Brain microvascular endothelial cell (primary cell): ENCODE data around the gene SRPK3.
"Not testable (repeated sequence)": the region's sequence is repeated elsewhere in the genome, so short reads cannot be mapped to it uniquely, and the experiment has no call there.

ENCODE experiments used
- DNase-seq: peaks from one replicate; pipeline ENCODE4 v3.0.0-alpha.2; 2020
- H3K27ac ChIP-seq: fragments of 250-450 bp; sonication (Bioruptor Pico); 2 replicates; pipeline ENCODE4 v1.5.1; 2020; ENCODE audit warnings: mild to moderate bottlenecking, moderate library complexity
- H3K27me3 ChIP-seq: fragments of 250-450 bp; sonication (Bioruptor Pico); replicated peaks from 2 replicates; pipeline ENCODE4 v1.5.1; 2020; ENCODE audit warnings: mild to moderate bottlenecking
- H3K36me3 ChIP-seq: fragments of 250-450 bp; sonication (Bioruptor Pico); replicated peaks from 2 replicates; pipeline ENCODE4 v1.5.1; 2020; ENCODE audit warnings: mild to moderate bottlenecking
- H3K4me3 ChIP-seq: 2 replicates; pipeline ENCODE4 v1.5.1; 2011; ENCODE audit warnings: low read depth, mild to moderate bottlenecking, control low read depth, low read length, moderate library complexity
- CTCF ChIP-seq: IDR thresholded peaks from 2 replicates; pipeline ENCODE4 v1.5.1; 2011; ENCODE audit warnings: low read depth, mild to moderate bottlenecking, moderate library complexity, low read length, control low read depth, inconsistent platforms; ENCODE audit errors: missing control alignments
- in situ Hi-C: cut with HindIII; loops from 2 replicates; pipeline ENCODE4 v1.10.0; 2017; ENCODE audit warnings: low sequenced_read_pairs, low pct_ligation_motif_present

Gene SRPK3

DNA sequence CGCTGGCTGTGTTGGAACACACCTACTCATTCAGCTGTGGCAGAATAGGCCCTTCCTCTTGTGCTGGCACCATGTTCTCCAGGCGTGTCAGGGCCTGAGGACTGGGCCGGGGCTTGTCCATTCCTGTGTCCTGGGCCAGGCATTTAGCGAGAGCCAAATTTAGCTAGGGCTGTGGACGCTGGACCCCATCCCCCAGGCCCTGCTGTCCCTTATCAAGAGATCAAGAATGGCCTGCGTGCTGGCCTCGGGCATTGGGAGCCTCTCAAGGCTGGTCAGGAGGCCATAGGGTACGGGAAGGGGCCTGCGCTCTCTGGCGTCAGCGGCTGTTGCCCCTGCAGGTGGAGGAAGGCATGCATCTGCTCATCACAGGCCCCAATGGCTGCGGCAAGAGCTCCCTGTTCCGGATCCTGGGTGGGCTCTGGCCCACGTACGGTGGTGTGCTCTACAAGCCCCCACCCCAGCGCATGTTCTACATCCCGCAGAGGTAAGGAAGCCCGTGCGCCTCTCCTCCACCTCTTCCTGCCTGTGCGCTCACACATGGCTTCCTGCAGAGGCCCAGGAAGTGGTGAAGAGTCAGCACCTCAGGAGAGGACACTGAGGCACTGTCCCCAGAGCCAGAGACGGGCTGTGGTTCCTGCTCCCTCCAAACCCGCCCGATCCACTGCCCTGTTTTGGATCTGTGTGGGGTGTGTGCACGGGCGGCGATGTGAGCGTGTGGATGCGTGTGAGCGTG, 40.9 kb upstream of the SRPK3 start:
- in situ Hi-C loops: no loop called here
- Histone ChIP-seq H3K4me3 (no peak overlapping the region), H3K27ac (no peak overlapping the region), H3K27me3 (no peaks in the 10 kb centered on the region), H3K36me3 (no peaks in the 10 kb centered on the region)
- TF ChIP-seq CTCF: no peak
- no peak for DNase-seq

DNA sequence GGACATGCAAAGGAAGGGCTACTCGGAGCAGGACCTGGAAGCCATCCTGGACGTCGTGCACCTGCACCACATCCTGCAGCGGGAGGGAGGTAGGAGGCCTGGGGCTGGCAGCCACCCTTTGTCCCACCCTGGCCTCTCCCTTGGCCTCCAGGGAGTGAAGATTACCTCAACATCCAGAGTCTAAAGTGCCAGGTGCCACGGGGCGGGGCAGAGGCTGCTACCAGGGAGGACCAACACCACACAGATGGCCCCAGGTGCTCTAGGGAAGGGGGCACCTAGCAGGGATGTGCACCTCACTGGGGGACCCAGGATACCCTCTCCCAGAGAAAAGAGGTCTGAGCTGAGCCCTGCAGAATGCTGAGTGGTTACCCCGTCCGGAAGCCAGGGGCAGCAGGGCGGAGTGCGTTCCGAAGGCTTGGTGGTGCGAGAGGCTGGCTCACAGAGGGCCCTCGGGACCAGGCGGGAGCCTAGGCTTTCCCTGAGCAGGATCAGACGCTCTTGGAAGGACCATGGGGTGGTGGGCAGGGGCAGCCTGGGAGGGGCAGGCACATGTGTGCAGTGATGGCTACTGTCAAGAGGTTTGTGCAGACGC, 40.1 kb upstream of the SRPK3 start:
- H3K27ac ChIP-seq: no peak overlapping the region
- no peak for TF ChIP-seq CTCF
- H3K36me3 ChIP-seq: no peaks in the 10 kb centered on the region
- in situ Hi-C loops: no loop called here
- no peak overlapping the region for H3K4me3 ChIP-seq
- DNase-seq: no peak
- H3K27me3 ChIP-seq: no peaks in the 10 kb centered on the region

DNA sequence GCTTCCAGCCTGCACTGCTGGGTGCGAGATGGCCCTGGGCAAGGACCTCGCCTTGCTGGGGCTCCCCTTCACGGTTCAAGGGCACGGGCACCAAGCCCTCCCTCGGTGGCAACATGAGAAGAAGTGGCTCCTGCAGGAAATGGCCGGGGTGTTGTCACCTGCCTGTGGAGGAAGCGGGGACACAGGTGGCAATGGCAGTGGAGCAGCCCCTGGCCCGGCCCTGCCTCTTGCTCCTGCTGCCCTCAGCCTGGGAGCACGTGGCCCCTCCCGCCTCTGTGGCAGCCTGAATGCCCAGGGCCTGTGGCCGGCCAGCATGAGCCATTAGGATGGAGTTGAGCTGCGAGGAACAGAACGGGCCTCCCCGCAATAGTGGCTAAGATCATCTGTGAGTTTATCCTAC, 39.4 kb upstream of the SRPK3 start:
- Histone ChIP-seq H3K4me3 (no peak overlapping the region), H3K27me3 (no peaks in the 10 kb centered on the region), H3K27ac (no peak overlapping the region), H3K36me3 (no peaks in the 10 kb centered on the region)
- TF ChIP-seq CTCF: no peak
- no peak for DNase-seq
- in situ Hi-C loops: no loop called here

DNA sequence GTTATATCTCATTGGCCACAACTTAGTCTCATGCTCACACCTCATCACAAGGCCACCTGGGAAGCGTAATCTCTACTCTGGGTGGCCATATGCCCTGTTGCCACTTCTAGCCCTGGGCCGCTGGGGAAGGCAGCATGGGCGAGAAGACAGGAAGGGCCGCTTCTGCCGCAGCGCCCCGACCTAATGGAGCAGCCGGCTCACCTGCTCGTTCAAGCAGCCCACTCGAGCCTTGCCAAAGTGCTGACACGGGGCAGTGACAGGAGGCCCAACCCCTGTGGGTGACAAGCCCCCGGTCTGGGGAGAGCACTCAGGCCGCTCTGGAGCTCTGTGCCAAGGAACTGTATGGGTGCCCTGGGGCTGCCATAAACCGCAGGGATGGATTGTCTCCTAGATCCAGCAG, 38.7 kb upstream of the SRPK3 start:
- in situ Hi-C loops, H3K4me3 ChIP-seq: not testable (repeated sequence)

GRCh38 chrX:153742796-153743467, 37.9 kb upstream of the SRPK3 start:
- in situ Hi-C loops, H3K4me3 ChIP-seq, H3K36me3 ChIP-seq, H3K27me3 ChIP-seq, H3K27ac ChIP-seq, DNase-seq: not testable (repeated sequence)

More for the DNA sequence above, 38.7 kb upstream of the SRPK3 start:
- not testable (repeated sequence) for H3K27me3 ChIP-seq, H3K27ac ChIP-seq, DNase-seq, H3K36me3 ChIP-seq

- in situ Hi-C loops, H3K36me3 ChIP-seq, H3K27ac ChIP-seq, H3K27me3 ChIP-seq, DNase-seq, H3K4me3 ChIP-seq: not testable (repeated sequence)
- TF ChIP-seq CTCF: peak; percentile 4
Measured at GRCh38 chrX:153743468-153744209, 37.2 kb upstream of the SRPK3 start.
